AG09319 (cell line): ENCODE measurements around the gene CFAP68.

Experiments
- DNase-seq: peaks from one replicate; pipeline ENCODE4 v3.0.0-alpha.2; 2010; ENCODE audit warnings: low read depth; ENCODE audit errors: extremely low read depth
- CTCF ChIP-seq: IDR thresholded peaks from 2 replicates; pipeline ENCODE4 v1.5.1; 2011; ENCODE audit warnings: low read depth, mild to moderate bottlenecking, inconsistent platforms, low read length, moderate library complexity

CFAP68 gene

GRCh38 chr11:111878849-111879636 is at the start of gene CFAP68, which contains the start of gene FDXACB1:
Gene CFAP68 (plus strand): TSS chr11:111879541. CDS start chr11:111879561, 20 bp downstream.
Gene FDXACB1 (minus strand): TSS chr11:111879165. CDS start chr11:111879132, 33 bp downstream.
- TF ChIP-seq CTCF = peak; percentile 99
- peak; percentile 91 for DNase-seq

- peak; percentile 22 for TF ChIP-seq CTCF
- no peak for DNase-seq
Observed at GRCh38 chr11:111833524-111833923, 45.8 kb upstream of the CFAP68 start.

GRCh38 chr11:111834432-111835163 is 44.7 kb upstream of the CFAP68 start:
- no peak for DNase-seq
- TF ChIP-seq CTCF = no peak

GRCh38 chr11:111835665-111836064 is 43.7 kb upstream of the CFAP68 start:
- DNase-seq = no peak
- no peak for TF ChIP-seq CTCF

- no peak for TF ChIP-seq CTCF
- no peak for DNase-seq
Observed at GRCh38 chr11:111836162-111836561, 43.2 kb upstream of the CFAP68 start.

GRCh38 chr11:111836721-111837120 is 42.6 kb upstream of the CFAP68 start:
- no peak for DNase-seq
- no peak for TF ChIP-seq CTCF

GRCh38 chr11:111837366-111837891 is 41.9 kb upstream of the CFAP68 start:
- TF ChIP-seq CTCF = no peak
- DNase-seq = no peak
